ENCODE results near the gene MRPL37. TPM values are rescaled to one million over a fixed set of nuclear protein-coding genes. Genes with fewer than 3 reads are reported as not detected.

The MRPL37 gene
- total RNA-seq, 2 experiments from 2014 or later = 24.0 to 24.4 TPM

DNA sequence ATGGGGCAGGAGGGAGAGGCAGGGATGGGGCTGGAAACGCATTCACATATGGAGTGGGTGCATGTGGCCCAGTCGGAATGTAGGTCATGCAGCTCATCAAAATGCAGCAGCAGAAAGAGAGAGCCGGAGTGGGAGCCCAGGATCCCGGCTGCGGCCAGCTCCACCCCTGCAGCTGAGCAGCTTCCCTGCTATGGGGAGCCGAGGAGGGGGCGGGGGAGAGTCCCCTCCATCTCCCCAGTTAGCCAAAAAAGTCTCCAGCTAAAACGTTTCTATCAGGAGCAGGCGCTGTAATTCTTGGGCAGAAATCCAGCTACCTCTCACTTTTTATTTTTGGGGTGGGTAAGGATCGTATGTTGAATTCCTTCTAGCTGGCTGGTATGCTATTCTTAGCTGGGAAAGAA lies 39.7 kb downstream of the MRPL37 start:
- Mint-ChIP-seq H3K27me3 (no peaks in the 10 kb centered on the region), H3K27ac (no peak overlapping the region)

DNA sequence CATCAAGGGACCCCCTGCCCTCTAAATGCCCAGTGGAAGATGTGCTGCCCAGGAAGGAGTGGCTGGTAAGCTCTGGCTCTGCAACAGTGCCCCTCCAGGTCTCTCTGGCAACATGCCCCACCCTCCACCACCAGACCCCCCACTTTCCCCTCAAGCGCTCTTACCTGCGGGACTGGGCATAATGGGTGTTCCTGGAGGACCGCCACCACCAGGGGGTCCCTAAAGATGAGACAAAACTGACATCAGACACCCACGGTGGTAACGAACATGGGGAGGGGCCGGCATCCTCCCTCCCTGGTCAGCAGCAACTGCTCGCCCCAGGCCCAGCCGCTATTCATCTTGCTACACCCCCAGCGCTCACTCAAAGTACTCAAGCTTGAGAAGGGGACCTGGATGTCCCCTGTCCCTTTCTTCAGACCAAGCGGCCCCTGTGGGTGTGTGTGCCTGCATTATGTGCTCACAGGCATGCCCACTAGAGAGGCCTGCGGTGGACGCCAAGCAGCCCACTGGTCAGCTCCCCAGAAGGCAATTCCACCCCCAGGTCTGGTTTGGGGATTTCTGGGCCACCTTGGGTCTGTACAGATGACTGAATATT lies 40.9 kb downstream of the MRPL37 start:
- Histone ChIP-seq H3K4me1 (ENCODE audit: insufficient read depth, low read length) (no peaks in the 10 kb centered on the region), H3K27ac (ENCODE audit: low read depth in 1 of 2, low read length in 2 of 2) (no peak overlapping the region), H3K4me3 (ENCODE audit: low read length) (no peak overlapping the region), H3K27me3 (ENCODE audit: control insufficient read depth in 1 of 2, insufficient read depth in 2 of 2, low read length in 2 of 2) (no peaks in the 10 kb centered on the region), H3K36me3 (ENCODE audit: insufficient read depth, low read length) (peaks cover 59% of the 10 kb centered on the region), H3K9me3 (ENCODE audit: control insufficient read depth in 1 of 2, insufficient read depth in 1 of 2, low read length in 2 of 2) (no peaks in the 10 kb centered on the region)
- TF ChIP-seq, protein P1, sequence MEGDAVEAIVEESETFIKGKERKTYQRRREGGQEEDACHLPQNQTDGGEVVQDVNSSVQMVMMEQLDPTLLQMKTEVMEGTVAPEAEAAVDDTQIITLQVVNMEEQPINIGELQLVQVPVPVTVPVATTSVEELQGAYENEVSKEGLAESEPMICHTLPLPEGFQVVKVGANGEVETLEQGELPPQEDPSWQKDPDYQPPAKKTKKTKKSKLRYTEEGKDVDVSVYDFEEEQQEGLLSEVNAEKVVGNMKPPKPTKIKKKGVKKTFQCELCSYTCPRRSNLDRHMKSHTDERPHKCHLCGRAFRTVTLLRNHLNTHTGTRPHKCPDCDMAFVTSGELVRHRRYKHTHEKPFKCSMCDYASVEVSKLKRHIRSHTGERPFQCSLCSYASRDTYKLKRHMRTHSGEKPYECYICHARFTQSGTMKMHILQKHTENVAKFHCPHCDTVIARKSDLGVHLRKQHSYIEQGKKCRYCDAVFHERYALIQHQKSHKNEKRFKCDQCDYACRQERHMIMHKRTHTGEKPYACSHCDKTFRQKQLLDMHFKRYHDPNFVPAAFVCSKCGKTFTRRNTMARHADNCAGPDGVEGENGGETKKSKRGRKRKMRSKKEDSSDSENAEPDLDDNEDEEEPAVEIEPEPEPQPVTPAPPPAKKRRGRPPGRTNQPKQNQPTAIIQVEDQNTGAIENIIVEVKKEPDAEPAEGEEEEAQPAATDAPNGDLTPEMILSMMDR (IDR thresholded peaks at IDR 0.05) = no peak
- Mint-ChIP-seq H3K36me3 (ENCODE audit: low read depth) (peaks cover 62% of the 10 kb centered on the region), H3K9me3 (no peaks in the 10 kb centered on the region), H3K4me1 (ENCODE audit: low read depth) (no peaks in the 10 kb centered on the region), H3K4me3 (no peak overlapping the region), H3K27ac (no peak overlapping the region), H3K27me3 (no peaks in the 10 kb centered on the region)
- CTCF ChIA-PET = no interaction called here
- intact Hi-C loops (cut with DNase I, micrococcal nuclease) = no loop called here
- ATAC-seq (ENCODE audit: poor library complexity) (no peak), DNase-seq (no peak)
- POLR2A ChIA-PET = no interaction called here

More for the DNA sequence above, 39.7 kb downstream of the MRPL37 start:
- Mint-ChIP-seq H3K9me3 (no peaks in the 10 kb centered on the region), H3K4me1 (ENCODE audit: low read depth) (no peaks in the 10 kb centered on the region), H3K4me3 (no peak overlapping the region), H3K36me3 (ENCODE audit: low read depth) (peaks cover 62% of the 10 kb centered on the region)
- TF ChIP-seq, protein P1 (IDR thresholded peaks at IDR 0.05) = no peak
- no peak for ATAC-seq (ENCODE audit: poor library complexity)
- Histone ChIP-seq H3K27ac (ENCODE audit: low read depth in 1 of 2, low read length in 2 of 2) (no peak overlapping the region), H3K27me3 (ENCODE audit: control insufficient read depth in 1 of 2, insufficient read depth in 2 of 2, low read length in 2 of 2) (no peaks in the 10 kb centered on the region), H3K4me3 (ENCODE audit: low read length) (no peak overlapping the region), H3K9me3 (ENCODE audit: control insufficient read depth in 1 of 2, insufficient read depth in 1 of 2, low read length in 2 of 2) (no peaks in the 10 kb centered on the region), H3K4me1 (ENCODE audit: insufficient read depth, low read length) (no peaks in the 10 kb centered on the region), H3K36me3 (ENCODE audit: insufficient read depth, low read length) (peaks cover 63% of the 10 kb centered on the region)
- CTCF ChIA-PET = no interaction called here
- POLR2A ChIA-PET = no interaction called here
- intact Hi-C loops (cut with DNase I, micrococcal nuclease) = no loop called here
- no peak for DNase-seq

DNA sequence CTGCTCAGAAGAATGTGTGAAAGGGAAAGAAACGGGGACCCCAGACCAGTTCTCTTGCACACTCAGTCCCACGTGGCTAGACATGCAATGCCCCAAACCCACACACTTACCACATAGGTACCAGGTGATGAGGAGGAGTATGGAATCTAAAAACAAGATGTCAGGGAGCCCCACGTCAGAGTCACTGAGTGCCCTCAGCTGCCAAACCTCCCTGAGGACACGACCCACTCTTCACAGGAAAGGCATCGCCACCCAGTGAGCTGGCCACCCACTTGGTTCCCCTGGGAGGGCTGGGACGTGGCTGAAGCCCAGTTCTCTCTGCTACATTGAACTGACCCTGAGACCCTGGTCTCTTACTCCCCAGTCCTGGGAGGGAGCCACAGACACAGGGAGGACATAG lies 41.4 kb downstream of the MRPL37 start:
- Mint-ChIP-seq H3K4me3 (no peak overlapping the region), H3K4me1 (ENCODE audit: low read depth) (no peaks in the 10 kb centered on the region), H3K27ac (no peak overlapping the region), H3K27me3 (no peaks in the 10 kb centered on the region), H3K36me3 (ENCODE audit: low read depth) (peaks cover 61% of the 10 kb centered on the region), H3K9me3 (no peaks in the 10 kb centered on the region)
- Histone ChIP-seq H3K27me3 (ENCODE audit: control insufficient read depth in 1 of 2, insufficient read depth in 2 of 2, low read length in 2 of 2) (no peaks in the 10 kb centered on the region), H3K4me1 (ENCODE audit: insufficient read depth, low read length) (no peaks in the 10 kb centered on the region), H3K9me3 (ENCODE audit: control insufficient read depth in 1 of 2, insufficient read depth in 1 of 2, low read length in 2 of 2) (no peaks in the 10 kb centered on the region), H3K36me3 (ENCODE audit: insufficient read depth, low read length) (peaks cover 59% of the 10 kb centered on the region), H3K4me3 (ENCODE audit: low read length) (no peak overlapping the region), H3K27ac (ENCODE audit: low read depth in 1 of 2, low read length in 2 of 2) (no peak overlapping the region)
- ATAC-seq (ENCODE audit: poor library complexity) (no peak), DNase-seq (no peak)
- TF ChIP-seq, protein P1 (IDR thresholded peaks at IDR 0.05) = no peak
- ChIA-PET POLR2A (no interaction called here), CTCF (no interaction called here)
- intact Hi-C loops (cut with DNase I, micrococcal nuclease) = no loop called here

Measured in CD4-positive, alpha-beta T cell (primary cell).